ENCODE results near the gene NTMT1.

NTMT1 gene

DNA sequence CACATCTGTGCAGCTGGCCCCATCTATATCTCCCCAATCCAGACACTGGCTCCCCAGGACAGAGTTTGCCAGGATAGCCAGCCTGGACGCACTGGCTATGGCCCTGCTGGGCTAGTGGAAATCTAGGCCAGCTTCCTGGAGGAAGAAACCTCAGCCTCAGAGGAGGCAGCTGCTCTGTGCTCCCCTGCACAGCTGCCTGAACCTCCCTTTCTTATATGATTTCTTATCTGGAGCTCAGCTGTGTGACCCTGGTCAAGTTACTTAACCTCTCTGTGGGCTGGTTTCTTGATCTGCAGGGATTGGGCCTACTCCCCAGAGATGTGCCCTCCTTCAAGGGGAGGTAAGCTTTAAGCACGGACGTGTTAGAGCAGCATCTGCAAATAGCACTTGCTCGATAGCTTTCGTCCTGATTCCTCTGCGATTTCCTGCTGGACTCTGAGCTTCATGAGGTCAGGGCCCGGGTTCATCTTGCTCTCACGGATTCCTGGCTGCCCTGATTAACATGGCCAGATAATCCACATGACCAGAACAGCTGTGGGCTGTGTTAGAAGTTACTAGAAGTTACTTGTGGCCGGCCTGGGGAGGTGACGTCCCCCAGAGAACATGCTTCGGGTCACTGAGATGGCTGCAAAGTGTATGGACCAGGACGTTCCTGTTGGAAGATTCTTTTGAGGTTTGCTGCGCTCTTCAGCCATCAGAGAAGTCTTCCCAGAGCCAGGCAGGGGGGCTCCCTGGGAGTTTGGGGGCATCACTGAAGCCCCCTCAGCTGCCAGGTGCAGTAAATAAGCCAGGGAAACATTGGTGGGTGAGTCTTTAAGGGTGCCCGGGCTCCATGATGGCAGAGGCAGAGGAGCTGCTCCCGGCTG lies 19.6 kb upstream of the NTMT1 start:
- H3K4me3 ChIP-seq (ENCODE audit: low read depth, low read length): no peak overlapping the region
- TF ChIP-seq, protein P1, sequence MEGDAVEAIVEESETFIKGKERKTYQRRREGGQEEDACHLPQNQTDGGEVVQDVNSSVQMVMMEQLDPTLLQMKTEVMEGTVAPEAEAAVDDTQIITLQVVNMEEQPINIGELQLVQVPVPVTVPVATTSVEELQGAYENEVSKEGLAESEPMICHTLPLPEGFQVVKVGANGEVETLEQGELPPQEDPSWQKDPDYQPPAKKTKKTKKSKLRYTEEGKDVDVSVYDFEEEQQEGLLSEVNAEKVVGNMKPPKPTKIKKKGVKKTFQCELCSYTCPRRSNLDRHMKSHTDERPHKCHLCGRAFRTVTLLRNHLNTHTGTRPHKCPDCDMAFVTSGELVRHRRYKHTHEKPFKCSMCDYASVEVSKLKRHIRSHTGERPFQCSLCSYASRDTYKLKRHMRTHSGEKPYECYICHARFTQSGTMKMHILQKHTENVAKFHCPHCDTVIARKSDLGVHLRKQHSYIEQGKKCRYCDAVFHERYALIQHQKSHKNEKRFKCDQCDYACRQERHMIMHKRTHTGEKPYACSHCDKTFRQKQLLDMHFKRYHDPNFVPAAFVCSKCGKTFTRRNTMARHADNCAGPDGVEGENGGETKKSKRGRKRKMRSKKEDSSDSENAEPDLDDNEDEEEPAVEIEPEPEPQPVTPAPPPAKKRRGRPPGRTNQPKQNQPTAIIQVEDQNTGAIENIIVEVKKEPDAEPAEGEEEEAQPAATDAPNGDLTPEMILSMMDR (IDR thresholded peaks at IDR 0.05; ENCODE audit: borderline replicate concordance, insufficient read depth, low read depth, low read length): no peak

DNA sequence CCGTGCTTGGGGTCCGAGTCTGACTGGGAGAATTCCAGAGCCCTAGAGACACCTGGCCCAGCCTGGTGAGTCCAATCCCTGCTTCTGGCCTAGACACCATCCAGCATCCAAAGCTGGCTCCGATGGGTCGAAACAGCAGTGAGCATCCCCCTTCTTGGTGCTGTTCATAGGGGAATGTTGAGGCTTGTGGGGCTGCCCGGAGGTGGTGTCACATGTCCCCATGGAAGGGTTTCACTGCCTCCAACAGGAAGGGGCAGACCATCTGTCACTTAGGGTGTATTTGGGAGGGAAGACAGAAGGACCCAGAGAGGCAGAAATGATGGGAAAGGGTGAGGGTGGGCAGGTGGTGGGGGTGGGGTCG lies 19.0 kb upstream of the NTMT1 start:
- no peak overlapping the region for H3K4me3 ChIP-seq (ENCODE audit: low read depth, low read length)
- TF ChIP-seq, protein P1 (IDR thresholded peaks at IDR 0.05; ENCODE audit: borderline replicate concordance, insufficient read depth, low read depth, low read length): no peak

DNA sequence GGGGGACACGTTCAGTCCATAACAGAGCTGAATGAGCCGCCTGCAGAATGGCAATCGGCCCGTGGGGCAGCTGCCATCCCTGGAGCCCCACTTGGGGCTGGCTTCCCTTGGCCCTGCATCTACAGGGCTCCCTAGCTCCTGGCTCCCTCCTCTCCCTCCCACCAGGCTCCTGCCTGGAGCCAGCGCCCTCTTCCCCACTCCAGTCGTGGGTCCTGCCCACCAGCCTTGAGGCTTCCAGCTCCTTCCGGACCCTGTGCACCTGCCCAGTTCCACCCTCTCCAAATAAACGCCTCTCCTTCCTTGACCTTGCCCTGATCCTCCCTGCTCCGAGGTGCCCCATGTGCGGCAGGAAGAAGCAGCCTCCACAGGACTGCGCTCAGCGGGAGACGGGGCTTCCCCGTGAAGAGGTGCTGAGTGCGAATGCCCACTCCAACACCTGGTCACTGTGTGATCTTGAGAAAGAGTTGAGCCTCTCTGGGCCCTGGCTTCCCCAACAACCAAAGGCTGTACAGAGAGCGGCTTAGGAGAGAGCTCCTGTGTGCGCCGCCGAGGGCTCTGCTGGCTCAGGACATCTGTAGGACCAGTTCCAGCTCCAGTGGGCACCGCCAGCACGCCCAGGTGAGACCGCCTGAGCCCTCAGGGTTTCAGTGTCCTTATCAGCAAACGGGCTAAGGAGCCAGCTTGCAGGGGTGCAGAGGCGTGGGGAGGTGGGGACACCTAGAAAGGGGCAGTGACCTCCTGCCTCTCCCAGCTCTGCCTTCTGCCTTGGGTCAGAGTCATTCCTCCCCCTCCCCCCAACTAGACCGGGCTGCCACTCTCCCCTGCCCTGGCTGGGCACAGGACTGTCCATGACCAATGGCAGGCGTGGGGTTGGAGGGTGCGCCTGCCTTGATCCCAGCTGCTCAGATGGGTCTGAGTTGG lies 17.1 kb upstream of the NTMT1 start:
- no peak overlapping the region for H3K4me3 ChIP-seq (ENCODE audit: low read depth, low read length)
- TF ChIP-seq, protein P1 (IDR thresholded peaks at IDR 0.05; ENCODE audit: borderline replicate concordance, insufficient read depth, low read depth, low read length): no peak

DNA sequence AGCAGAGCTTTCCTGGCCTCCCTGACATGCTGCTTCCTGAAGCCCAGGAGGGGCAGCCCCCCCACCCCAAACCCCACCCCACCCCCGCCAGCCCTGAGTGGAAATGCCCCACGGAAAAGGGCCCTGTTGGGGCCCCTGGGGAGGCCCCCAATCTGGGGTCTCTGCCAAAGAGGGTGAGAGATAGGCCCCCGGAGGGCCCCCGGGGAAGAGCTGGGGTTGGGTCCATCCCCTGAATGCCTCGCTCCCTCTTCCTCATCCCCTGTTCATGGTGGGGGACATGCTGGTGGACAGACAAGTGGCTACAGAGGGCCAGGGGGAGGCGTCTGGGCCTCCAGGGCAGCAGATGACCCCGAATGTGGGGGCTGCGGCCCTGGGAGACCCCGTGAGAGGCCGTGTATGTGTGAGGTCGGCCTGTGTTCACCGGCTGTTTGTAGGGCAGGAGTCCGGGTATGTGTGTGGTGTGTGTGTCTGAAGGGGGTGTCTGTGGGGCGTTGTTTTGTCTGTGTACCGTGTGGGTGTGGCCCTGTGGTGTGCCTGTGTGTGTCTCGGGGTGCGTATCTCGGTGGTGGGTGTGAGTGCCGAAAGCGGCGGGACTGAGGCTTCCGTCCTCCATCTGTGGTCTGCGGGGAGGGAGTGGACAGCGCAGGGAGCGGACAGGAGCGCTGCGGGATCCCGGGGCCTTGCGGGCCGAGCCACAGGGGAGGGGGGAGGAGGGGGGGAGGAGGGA lies 16.3 kb upstream of the NTMT1 start:
- H3K4me3 ChIP-seq (ENCODE audit: low read depth, low read length): no peak overlapping the region
- TF ChIP-seq, protein P1 (IDR thresholded peaks at IDR 0.05; ENCODE audit: borderline replicate concordance, insufficient read depth, low read depth, low read length): no peak

DNA sequence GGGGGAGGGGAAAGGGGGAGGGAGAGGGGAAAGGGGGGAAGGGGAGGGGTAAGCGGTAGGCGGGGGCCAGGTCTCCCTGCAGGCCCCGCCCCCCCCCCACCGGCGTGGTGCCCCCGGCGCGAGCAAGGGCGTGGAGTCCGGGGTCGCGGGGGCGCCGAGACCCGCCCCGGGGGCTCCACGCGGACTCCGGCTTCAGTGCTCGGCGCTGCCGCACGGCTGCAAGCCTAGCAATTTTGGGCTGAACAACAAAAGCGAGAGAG lies 15.8 kb upstream of the NTMT1 start:
- TF ChIP-seq, protein P1 (IDR thresholded peaks at IDR 0.05; ENCODE audit: borderline replicate concordance, insufficient read depth, low read depth, low read length): no peak
- peak overlapping the region; percentile 60 for H3K4me3 ChIP-seq (ENCODE audit: low read depth, low read length)

DNA sequence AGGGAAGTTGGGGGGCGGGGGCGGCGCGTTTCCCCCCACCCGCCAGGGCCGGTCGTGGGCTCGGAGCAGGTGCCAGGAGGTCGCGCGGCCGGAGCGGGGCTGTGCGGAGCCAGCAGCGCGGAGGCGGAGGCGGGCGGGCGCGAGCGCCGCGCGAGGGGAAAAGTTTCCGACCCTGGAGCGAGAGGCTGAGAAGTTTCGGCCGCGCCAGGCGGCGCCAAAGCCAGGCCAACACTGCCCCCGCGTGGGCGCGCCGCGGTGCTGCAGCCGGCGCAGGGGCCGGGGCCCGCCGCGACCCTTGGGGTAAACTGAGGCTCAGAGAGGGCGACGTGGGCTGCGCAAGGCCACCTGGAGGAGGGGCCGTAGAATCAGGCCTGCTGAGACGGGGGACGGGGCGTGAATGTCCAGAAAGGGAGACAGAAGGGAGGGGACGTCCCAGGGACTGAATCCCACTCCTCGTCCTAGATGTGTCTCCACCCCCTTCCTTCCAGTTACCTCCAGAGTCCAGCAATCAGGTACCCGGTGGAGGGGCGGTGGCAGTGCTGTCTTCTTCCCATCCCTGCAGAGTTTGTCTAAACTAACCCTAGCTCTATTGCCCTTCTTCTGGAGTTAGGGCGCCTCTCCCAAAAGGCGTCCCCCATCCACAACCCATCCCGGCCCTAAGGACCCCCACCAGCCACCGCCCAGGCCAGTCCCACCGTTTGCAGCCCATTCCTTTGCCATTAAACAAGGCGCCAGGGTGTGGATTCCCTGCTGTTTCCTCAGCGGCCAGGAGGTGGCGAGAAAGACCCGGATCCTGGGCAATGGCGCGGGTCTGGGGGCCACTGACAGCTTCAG lies 15.3 kb upstream of the NTMT1 start:
- H3K4me3 ChIP-seq (ENCODE audit: low read depth, low read length): peak overlapping the region; percentile 60
- TF ChIP-seq, protein P1 (IDR thresholded peaks at IDR 0.05; ENCODE audit: borderline replicate concordance, insufficient read depth, low read depth, low read length): peak; percentile 97
